Type B pancreatic cell (in vitro differentiated cells): ENCODE data around the gene MIP. TPM values are rescaled to one million over a fixed set of nuclear protein-coding genes. Genes with fewer than 3 reads are reported as not detected.

Experiments
- DNase-seq: peaks from one replicate; pipeline ENCODE4 v3.0.0; 2021; ENCODE audit warnings: mixed read lengths; ENCODE audit not compliant: unreplicated experiment; ENCODE audit errors: extremely low spot score
- H3K27ac Mint-ChIP-seq: 2 replicates; pipeline ENCODE4 v1.8.0; 2021; ENCODE audit warnings: mild to moderate bottlenecking, mixed read lengths
- H3K27me3 Mint-ChIP-seq: 2 replicates; pipeline ENCODE4 v1.8.0; 2021; ENCODE audit warnings: mixed read lengths
- H3K36me3 Mint-ChIP-seq: 2 replicates; pipeline ENCODE4 v1.8.0; 2021; ENCODE audit warnings: mixed read lengths
- H3K4me1 Mint-ChIP-seq: one replicate; pipeline ENCODE4 v1.8.0; 2021; ENCODE audit warnings: mixed read lengths; ENCODE audit not compliant: unreplicated experiment
- H3K4me3 Mint-ChIP-seq: 2 replicates; pipeline ENCODE4 v1.8.0; 2021; ENCODE audit warnings: mild to moderate bottlenecking, mixed read lengths
- H3K9me3 Mint-ChIP-seq: 2 replicates; pipeline ENCODE4 v1.8.0; 2021; ENCODE audit warnings: mixed read lengths
- total RNA-seq: library from RNA; stranded (reverse); gene quantifications from 2 replicates; pipeline ENCODE4 v1.2.1, GENCODE V29; 2021; ENCODE audit warnings: low replicate concordance
- TF ChIP-seq, protein P1 (sequence below): fragments of 200-600 bp; sonication (generic); conservative IDR thresholded peaks from 2 replicates; pipeline ENCODE4 v1.5.0; 2021; ENCODE audit warnings: antibody characterized with exemption, mild to moderate bottlenecking

The MIP gene
- total RNA-seq, 1 donor from 2014 or later = not detected

DNA sequence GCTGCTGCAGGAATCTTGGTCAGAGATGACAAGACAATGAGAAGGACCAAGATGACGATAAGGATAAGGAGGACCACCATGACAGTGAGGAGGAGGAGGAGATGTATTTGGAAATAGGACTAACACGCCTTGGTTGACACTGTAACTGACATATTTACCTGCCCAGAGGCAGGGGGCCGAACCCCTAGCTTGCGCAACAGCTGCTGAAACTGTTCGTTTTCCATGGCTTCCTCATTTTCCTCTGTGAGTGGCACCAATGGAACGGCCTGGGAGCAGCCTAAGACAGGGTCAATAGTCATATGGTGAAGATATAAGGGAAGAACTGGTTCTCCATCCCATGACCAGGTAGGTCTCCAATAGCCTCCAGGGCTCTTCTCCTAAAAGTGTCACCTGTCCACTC is 34.0 kb downstream of the MIP start:
- no peak for DNase-seq
- TF ChIP-seq, protein P1, sequence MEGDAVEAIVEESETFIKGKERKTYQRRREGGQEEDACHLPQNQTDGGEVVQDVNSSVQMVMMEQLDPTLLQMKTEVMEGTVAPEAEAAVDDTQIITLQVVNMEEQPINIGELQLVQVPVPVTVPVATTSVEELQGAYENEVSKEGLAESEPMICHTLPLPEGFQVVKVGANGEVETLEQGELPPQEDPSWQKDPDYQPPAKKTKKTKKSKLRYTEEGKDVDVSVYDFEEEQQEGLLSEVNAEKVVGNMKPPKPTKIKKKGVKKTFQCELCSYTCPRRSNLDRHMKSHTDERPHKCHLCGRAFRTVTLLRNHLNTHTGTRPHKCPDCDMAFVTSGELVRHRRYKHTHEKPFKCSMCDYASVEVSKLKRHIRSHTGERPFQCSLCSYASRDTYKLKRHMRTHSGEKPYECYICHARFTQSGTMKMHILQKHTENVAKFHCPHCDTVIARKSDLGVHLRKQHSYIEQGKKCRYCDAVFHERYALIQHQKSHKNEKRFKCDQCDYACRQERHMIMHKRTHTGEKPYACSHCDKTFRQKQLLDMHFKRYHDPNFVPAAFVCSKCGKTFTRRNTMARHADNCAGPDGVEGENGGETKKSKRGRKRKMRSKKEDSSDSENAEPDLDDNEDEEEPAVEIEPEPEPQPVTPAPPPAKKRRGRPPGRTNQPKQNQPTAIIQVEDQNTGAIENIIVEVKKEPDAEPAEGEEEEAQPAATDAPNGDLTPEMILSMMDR = no peak
- H3K27ac Mint-ChIP-seq = no peak overlapping the region
- no peaks in the 10 kb centered on the region for H3K4me1 Mint-ChIP-seq
- H3K27me3 Mint-ChIP-seq = no peaks in the 10 kb centered on the region
- peaks cover 19% of the 10 kb centered on the region for H3K36me3 Mint-ChIP-seq
- no peak overlapping the region for H3K4me3 Mint-ChIP-seq
- H3K9me3 Mint-ChIP-seq = no peaks in the 10 kb centered on the region

DNA sequence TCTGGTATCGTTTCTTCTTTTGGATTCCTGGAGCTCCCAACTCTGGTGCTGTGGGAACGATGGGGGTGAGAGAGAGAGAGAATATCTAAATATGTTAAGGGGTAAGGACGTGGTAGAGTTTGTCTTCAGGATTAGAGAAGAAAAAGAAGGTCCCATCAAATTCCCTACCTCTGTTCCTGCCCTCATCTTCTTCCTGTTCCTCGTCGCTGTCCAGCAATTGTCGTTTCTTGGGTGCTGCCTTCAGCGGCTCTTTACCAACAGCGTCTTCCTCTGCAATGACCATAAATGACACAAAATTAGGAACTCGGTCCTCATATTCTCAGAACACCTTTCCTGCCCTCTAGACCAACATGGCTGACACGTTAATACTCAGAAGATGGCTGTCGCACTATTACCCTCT is 36.7 kb downstream of the MIP start:
- Mint-ChIP-seq H3K27me3 (no peaks in the 10 kb centered on the region), H3K27ac (no peak overlapping the region), H3K4me1 (no peaks in the 10 kb centered on the region), H3K9me3 (no peaks in the 10 kb centered on the region), H3K36me3 (peaks cover 14% of the 10 kb centered on the region), H3K4me3 (no peak overlapping the region)
- TF ChIP-seq, protein P1 = no peak
- no peak for DNase-seq

DNA sequence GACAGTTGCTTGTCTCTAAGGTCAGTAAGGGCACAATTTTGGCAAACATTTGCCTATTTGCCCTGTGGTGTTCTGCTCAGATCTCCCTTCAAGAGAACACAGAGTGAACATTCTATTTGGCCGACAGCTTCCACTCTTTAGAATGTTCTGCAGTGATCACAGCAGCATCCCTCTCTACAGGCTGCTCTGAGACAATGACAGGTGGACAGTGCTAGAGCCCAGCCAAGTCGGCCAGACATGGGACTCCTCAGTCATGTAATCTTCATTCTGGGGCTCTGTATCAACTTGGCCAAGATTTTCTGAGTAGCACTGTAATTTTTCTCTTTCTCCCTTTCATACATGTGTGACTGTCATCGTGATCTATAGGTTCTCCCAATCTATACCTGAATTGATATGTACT is 40.1 kb downstream of the MIP start:
- Mint-ChIP-seq H3K4me3 (no peak overlapping the region), H3K4me1 (no peaks in the 10 kb centered on the region), H3K36me3 (peaks cover 8% of the 10 kb centered on the region), H3K9me3 (no peaks in the 10 kb centered on the region), H3K27me3 (no peaks in the 10 kb centered on the region), H3K27ac (no peak overlapping the region)
- DNase-seq = no peak
- TF ChIP-seq, protein P1 = no peak

DNA sequence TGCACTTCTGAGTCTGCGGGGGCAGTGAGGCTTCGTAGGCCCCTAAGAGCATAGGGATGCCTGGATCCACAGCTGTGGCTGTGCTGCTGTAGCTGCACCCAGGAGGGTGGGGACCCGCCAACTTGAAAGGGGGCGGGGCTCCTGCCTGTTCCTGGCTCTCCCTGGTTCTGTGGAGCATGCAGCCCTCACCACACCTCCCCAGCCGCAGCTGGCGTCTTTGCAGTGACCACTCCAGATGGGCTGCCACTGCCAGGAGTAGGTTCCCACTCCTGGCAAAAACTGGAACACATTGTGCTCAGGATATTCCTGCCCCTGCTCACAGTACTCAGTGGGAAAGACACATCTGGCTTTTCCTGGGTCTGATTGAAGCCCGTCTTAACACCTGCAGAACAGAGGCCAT is 41.1 kb downstream of the MIP start:
- peaks cover 4% of the 10 kb centered on the region for H3K36me3 Mint-ChIP-seq
- no peaks in the 10 kb centered on the region for H3K4me1 Mint-ChIP-seq
- DNase-seq = no peak
- no peaks in the 10 kb centered on the region for H3K9me3 Mint-ChIP-seq
- TF ChIP-seq, protein P1 = no peak
- no peak overlapping the region for H3K27ac Mint-ChIP-seq
- no peaks in the 10 kb centered on the region for H3K27me3 Mint-ChIP-seq
- H3K4me3 Mint-ChIP-seq = no peak overlapping the region

DNA sequence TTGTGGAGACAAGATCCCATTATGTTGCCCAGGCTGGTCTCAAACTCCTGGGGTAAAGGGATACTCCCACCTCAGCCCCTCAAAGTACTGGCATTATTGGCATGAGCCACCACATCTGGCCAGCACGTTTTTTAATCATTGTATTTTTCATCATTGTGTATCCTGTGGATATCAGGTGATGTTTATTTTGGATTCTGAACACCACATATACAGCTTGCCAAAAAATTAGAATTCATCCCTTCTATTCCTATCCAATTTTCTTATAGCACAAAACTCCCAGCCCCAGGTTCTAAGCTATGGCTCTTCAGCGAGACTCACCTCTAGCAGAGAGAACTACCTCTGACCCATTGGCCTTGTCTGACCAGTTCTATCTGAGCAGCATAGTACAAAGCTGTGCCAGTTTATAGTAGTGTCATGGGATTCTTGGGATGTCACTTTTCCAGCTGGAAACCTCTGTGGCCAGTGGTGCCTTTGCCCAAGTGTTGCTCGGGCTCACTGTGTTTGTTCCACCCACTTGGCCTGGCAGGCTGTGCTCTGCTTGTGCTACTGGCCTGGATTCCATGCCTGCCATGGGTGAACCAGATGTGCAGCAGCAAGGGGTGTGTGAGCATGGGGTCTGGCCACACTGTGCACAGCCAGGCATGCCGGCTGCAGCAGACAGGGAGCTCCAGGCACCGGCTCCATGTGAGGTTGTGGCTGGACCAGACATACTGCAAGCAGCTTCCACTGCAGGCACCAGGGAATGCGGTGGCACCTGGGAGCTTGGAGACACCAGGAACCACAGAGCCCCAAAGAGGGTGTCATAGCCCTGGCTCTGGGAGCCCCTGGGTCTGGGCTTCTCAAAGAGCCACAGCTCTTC is 42.4 kb downstream of the MIP start:
- H3K36me3 Mint-ChIP-seq = no peaks in the 10 kb centered on the region
- H3K9me3 Mint-ChIP-seq = no peaks in the 10 kb centered on the region
- H3K27ac Mint-ChIP-seq = no peak overlapping the region
- DNase-seq = no peak
- H3K4me3 Mint-ChIP-seq = no peak overlapping the region
- H3K4me1 Mint-ChIP-seq = no peaks in the 10 kb centered on the region
- no peaks in the 10 kb centered on the region for H3K27me3 Mint-ChIP-seq
- TF ChIP-seq, protein P1 = no peak
